Spinal cord (tissue), 10 donors: ENCODE measurements around the gene SHANK3. TPM values are rescaled to one million over a fixed set of nuclear protein-coding genes. Genes with fewer than 3 reads are reported as not detected.

Experiments
- DNase-seq, 6 donors: peaks; one replicate each; pipeline versions ENCODE4 v3.0.0 to v3.0.0-alpha.2; 2013 to 2015; ENCODE audit warnings: low spot score in 6 of 6, low read depth in 4 of 6
- H3K27ac ChIP-seq: one replicate; pipeline ENCODE4 v1.5.1; 2013; ENCODE audit warnings: low read depth, low read length, control low read depth
- H3K27me3 ChIP-seq: one replicate; pipeline ENCODE4 v1.6.1; 2013; ENCODE audit warnings: low read length; ENCODE audit not compliant: control insufficient read depth, insufficient read depth
- H3K36me3 ChIP-seq: one replicate; pipeline ENCODE4 v1.6.1; 2013; ENCODE audit warnings: low read length; ENCODE audit not compliant: control insufficient read depth, insufficient read depth
- H3K4me1 ChIP-seq: one replicate; pipeline ENCODE4 v1.6.1; 2013; ENCODE audit warnings: low read length; ENCODE audit not compliant: control insufficient read depth, insufficient read depth
- H3K4me3 ChIP-seq: one replicate; pipeline ENCODE4 v1.5.1; 2013; ENCODE audit warnings: low read depth, low read length, control low read depth
- H3K9me3 ChIP-seq: one replicate; pipeline ENCODE4 v1.6.1; 2013; ENCODE audit warnings: low read length; ENCODE audit not compliant: control insufficient read depth, insufficient read depth
- WGBS: methylation state at CpG from one replicate; pipeline ENCODE4 v1.1.5; 2013; ENCODE audit warnings: missing lambda C conversion rate; ENCODE audit not compliant: insufficient coverage; 5-methylcytosine and 5-hydroxymethylcytosine counted together
- long read RNA-seq, 4 donors: transcript quantifications; one replicate each; lab custom pipeline, GENCODE V29; 2026
- polyA plus RNA-seq, 2 donors: library from polyadenylated mRNA; unstranded; fragments of 120-200 nt; gene quantifications; one replicate each; pipeline ENCODE4 v1.2.1, GENCODE V29; 2013; ENCODE audit not compliant: insufficient read length in 2 of 2
- total RNA-seq, 2 donors: library from RNA; depleted of rRNA in 1 of 2; stranded (reverse); fragments of 120-200 nt in 1 of 2; fragments of >200 nt in 1 of 2; gene quantifications; one replicate each; pipeline versions ENCODE4 v1.2.3 to v1.2.4, GENCODE V29; 2013 to 2014
- donor health status: healthy.

SHANK3 gene
- total RNA-seq (1 to 10 TPM; 7.5 to 8.3 TPM), polyA plus RNA-seq (10 to 100 TPM; 32.2 to 38.5 TPM)
- long read RNA-seq, donor 1: 0 reads
- long read RNA-seq, donor 2: 0 reads
- long read RNA-seq, donor 3: 0 reads
- long read RNA-seq, donor 4: 0 reads

DNA sequence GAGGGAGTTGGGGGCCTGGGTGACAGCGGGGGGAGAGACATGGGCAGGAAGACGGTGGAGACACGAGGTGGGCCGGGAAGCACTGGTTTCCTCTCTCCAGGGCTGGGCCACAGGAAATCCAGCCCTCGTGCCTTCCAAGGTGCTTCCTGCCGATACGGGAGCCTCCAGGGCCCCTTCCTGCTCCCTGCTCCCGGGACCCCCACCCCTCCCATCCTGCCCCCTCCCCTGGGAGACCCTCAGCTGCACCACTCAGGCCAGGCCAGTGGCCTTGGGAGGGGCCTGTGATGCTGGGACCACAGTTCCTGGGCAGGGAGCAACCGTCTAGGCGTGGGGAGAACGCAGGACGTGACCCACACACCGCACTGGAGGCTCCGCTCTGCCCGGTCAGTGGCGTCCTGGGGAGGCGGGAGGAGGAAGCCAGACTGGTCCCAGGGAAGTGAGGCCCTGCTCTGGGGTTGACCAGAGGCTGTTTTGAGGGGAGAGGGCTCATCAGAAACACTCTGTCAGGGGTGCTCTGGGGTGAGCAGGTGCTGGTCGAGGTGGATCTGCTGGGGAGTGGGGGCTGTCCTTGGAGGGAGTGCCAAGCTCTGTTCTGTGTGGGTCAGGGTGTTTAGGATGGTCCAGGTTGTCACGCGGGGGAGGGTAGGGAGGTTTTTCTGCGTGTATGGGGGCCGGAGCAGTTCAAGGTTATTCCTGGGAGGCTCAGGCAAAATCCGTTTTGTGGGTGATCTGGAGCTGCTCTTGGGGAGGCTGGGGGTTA, at the start of gene SHANK3:
Gene SHANK3, plus strand, starts transcription at position 353 of the 760 bp plus-strand sequence.
- H3K27ac ChIP-seq: no peak within 1 kb of the TSS
- DNase-seq: no peak
- H3K27me3 ChIP-seq: no peaks in the 10 kb centered on the region
- H3K4me3 ChIP-seq: peak within 1 kb of the TSS; percentile 46
- H3K9me3 ChIP-seq: no peaks in the 10 kb centered on the region
- H3K36me3 ChIP-seq: peaks cover 22% of the 10 kb centered on the region
- WGBS: 52% methylated on average over 23 of the region's 23 CpGs
- peaks cover 30% of the 10 kb centered on the region for H3K4me1 ChIP-seq

DNA sequence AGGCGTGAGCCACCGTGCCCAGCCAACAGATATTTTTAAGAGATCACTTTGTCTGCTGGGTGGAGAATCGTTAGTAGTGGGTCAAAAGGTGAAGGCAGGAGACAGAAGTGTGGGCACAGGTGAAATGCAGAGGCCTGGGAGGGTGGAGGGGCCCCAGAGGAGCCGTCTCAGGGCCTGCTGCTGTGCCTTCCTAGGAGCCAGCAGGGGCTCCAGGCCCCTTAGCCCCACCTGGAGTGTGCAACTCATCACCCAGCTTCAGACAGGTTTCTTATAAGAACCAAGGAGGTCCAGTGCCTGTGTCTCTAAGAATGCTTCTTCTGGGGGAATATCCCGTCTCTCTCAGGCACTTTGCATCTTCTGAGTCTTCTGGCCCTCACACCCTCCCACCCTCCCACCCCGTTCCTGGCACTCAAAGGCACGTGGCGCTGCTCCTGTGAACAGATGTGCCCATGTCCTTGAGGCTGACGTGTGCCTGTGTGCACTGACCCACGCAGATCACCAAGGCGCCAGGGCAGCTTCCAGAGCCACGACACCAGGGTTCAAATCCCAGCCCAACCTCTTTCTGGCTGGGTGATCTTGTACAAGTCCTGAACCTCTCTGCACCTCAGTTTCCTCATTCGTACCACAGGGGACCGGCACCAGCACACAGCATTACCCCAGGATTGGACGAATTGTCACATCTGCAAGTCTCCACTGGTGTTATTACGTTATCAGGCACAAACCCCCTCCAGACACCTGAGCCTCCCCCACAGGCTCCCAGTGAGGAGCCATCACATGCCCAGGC, 48.1 kb upstream of the SHANK3 start:
- Histone ChIP-seq H3K9me3 (no peaks in the 10 kb centered on the region), H3K36me3 (peaks cover 29% of the 10 kb centered on the region), H3K27ac (no peak overlapping the region), H3K27me3 (no peaks in the 10 kb centered on the region), H3K4me3 (no peak overlapping the region), H3K4me1 (peaks cover 37% of the 10 kb centered on the region)
- 87% methylated on average over 12 of the region's 16 CpGs for WGBS
- DNase-seq: no peak

DNA sequence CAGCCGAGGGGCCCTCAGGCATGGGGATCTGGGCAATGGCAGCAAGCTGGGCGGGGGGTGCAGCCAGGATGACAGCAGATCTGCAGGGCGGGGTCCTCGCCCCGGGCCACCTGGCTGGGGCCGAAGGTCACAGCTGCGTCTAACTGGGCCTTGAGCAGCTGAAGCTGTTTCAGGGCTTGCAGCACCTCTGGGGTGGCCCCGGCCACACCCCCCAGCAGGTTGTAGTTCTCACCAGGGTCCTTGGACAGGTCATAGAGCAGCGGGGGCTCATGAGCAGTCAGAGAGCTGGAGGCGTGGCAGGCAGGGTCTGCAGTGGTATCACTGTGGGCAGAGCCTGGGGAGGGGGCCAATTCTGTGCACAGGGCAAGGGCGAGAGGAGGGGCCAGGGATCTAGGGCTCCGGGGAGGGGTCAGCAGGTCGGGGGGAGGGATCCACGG, 47.5 kb upstream of the SHANK3 start:
- Histone ChIP-seq H3K27me3 (no peaks in the 10 kb centered on the region), H3K27ac (no peak overlapping the region), H3K4me3 (no peak overlapping the region), H3K4me1 (peaks cover 39% of the 10 kb centered on the region), H3K36me3 (peaks cover 29% of the 10 kb centered on the region), H3K9me3 (no peaks in the 10 kb centered on the region)
- 90% methylated on average over 14 of the region's 14 CpGs for whole genome bisulfite sequencing
- DNase-seq: no peak

- Histone ChIP-seq H3K4me1 (peaks cover 33% of the 10 kb centered on the region), H3K36me3 (peaks cover 29% of the 10 kb centered on the region), H3K27ac (no peak overlapping the region), H3K9me3 (no peaks in the 10 kb centered on the region), H3K4me3 (no peak overlapping the region), H3K27me3 (no peaks in the 10 kb centered on the region)
- 89% methylated on average over 27 of the region's 27 CpGs for WGBS
- DNase-seq: no peak
These were observed 46.9 kb upstream of the SHANK3 start for GRCh38 chr22:50625568-50626313.

GRCh38 chr22:50626314-50626849, 46.2 kb upstream of the SHANK3 start:
- Histone ChIP-seq H3K36me3 (peaks cover 29% of the 10 kb centered on the region), H3K27me3 (no peaks in the 10 kb centered on the region), H3K4me3 (no peak overlapping the region), H3K27ac (no peak overlapping the region), H3K9me3 (no peaks in the 10 kb centered on the region), H3K4me1 (peaks cover 29% of the 10 kb centered on the region)
- no peak for DNase-seq
- WGBS: 88% methylated on average over 12 of the region's 12 CpGs

GRCh38 chr22:50626850-50627641, 45.6 kb upstream of the SHANK3 start:
- Histone ChIP-seq H3K36me3 (peaks cover 29% of the 10 kb centered on the region), H3K9me3 (no peaks in the 10 kb centered on the region), H3K4me3 (peak overlapping the region; percentile 68), H3K4me1 (peaks cover 27% of the 10 kb centered on the region), H3K27ac (peak overlapping the region; percentile 47), H3K27me3 (no peaks in the 10 kb centered on the region)
- WGBS: 75% methylated on average over 40 of the region's 42 CpGs
- no peak for DNase-seq

- H3K4me1 ChIP-seq: peaks cover 27% of the 10 kb centered on the region
- 2% methylated on average over 87 of the region's 88 CpGs for WGBS
- H3K36me3 ChIP-seq: peaks cover 29% of the 10 kb centered on the region
- H3K27ac ChIP-seq: peak within 1 kb of the TSS; percentile 47
- H3K4me3 ChIP-seq: peak within 1 kb of the TSS; percentile 77
- no peaks in the 10 kb centered on the region for H3K27me3 ChIP-seq
- H3K9me3 ChIP-seq: no peaks in the 10 kb centered on the region
- DNase-seq: peak; percentile 56 to 93 (median 68)
These were observed 44.7 kb upstream of the SHANK3 start, which contains the start of gene ARSA for GRCh38 chr22:50627642-50628542. TSS of gene ARSA (minus strand) at chr22:50628152. CDS start at chr22:50627779, 373 bp downstream.

GRCh38 chr22:50628543-50629134, 44.0 kb upstream of the SHANK3 start:
- no peaks in the 10 kb centered on the region for H3K27me3 ChIP-seq
- H3K36me3 ChIP-seq: peaks cover 29% of the 10 kb centered on the region
- no peaks in the 10 kb centered on the region for H3K9me3 ChIP-seq
- peaks cover 27% of the 10 kb centered on the region for H3K4me1 ChIP-seq
- DNase-seq: no peak
- peak overlapping the region; percentile 77 for H3K4me3 ChIP-seq
- 31% methylated on average over 13 of the region's 16 CpGs for WGBS
- H3K27ac ChIP-seq: peak overlapping the region; percentile 27
